SU-DHL-6 (cell line): ENCODE data around the gene CCL21.

Source experiments
- H2AFZ ChIP-seq: fragments of 200-600 bp; sonication (generic); 2 replicates; pipeline ENCODE4 v1.6.1; 2014; ENCODE audit warnings: low read depth, mild to moderate bottlenecking, moderate library complexity, mixed read lengths, antibody characterized with exemption, low read length; ENCODE audit not compliant: severe bottlenecking
- H3F3A ChIP-seq: fragments of 200-600 bp; shearing (Covaris generic); 2 replicates; pipeline ENCODE4 v1.6.0; 2016; ENCODE audit warnings: antibody characterized with exemption, mild to moderate bottlenecking; ENCODE audit not compliant: insufficient read depth
- H3K27ac ChIP-seq: fragments of 200-600 bp; sonication (generic); 2 replicates; pipeline ENCODE4 v1.5.1; 2016; ENCODE audit warnings: low read depth, mild to moderate bottlenecking, low read length, moderate library complexity, mixed read lengths
- H3K27me3 ChIP-seq: fragments of 200-600 bp; sonication (generic), shearing (Covaris generic); 2 replicates; pipeline ENCODE4 v1.6.0; 2014; ENCODE audit warnings: mild to moderate bottlenecking, low read length
- H3K36me3 ChIP-seq: fragments of 200-600 bp; sonication (generic); 2 replicates; pipeline ENCODE4 v1.6.1; 2014; ENCODE audit warnings: mild to moderate bottlenecking, low read length, mixed read lengths
- H3K4me2 ChIP-seq: fragments of 300-600, 200-600 bp; shearing (Covaris generic), sonication (generic); 2 replicates; pipeline ENCODE4 v1.6.0; 2014; ENCODE audit warnings: low read length, low read depth, mild to moderate bottlenecking; ENCODE audit not compliant: poor library complexity, severe bottlenecking
- H3K4me3 ChIP-seq: fragments of 200-600 bp; sonication (generic); 2 replicates; pipeline ENCODE4 v1.5.1; 2014; ENCODE audit warnings: antibody characterized with exemption, low read length, mild to moderate bottlenecking, mixed read lengths; ENCODE audit not compliant: insufficient read depth, poor library complexity, severe bottlenecking
- H3K79me2 ChIP-seq: fragments of 200-600 bp; sonication (generic); 2 replicates; pipeline ENCODE4 v1.6.1; 2014; ENCODE audit warnings: mild to moderate bottlenecking, low read length, moderate library complexity; ENCODE audit not compliant: insufficient read depth
- H3K9ac ChIP-seq: fragments of 200-600 bp; sonication (generic); 2 replicates; pipeline ENCODE4 v1.7.0; 2014; ENCODE audit warnings: mild to moderate bottlenecking, low read length
- H3K9me2 ChIP-seq: fragments of 200-600 bp; sonication (generic); replicated peaks from 2 replicates; pipeline ENCODE4 v1.6.1; 2014; ENCODE audit warnings: low read length; ENCODE audit not compliant: insufficient read depth
- H3K9me3 ChIP-seq: fragments of 200-600 bp; sonication (generic); 2 replicates; pipeline ENCODE4 v1.6.1; 2014; ENCODE audit warnings: low read length, mixed read lengths; ENCODE audit not compliant: insufficient read depth
- H4K20me1 ChIP-seq: fragments of 200-600 bp; sonication (generic); 2 replicates; pipeline ENCODE4 v1.6.1; 2014; ENCODE audit warnings: low read depth, mild to moderate bottlenecking, antibody characterized with exemption, low read length, moderate library complexity, mixed read lengths
- CTCF ChIP-seq: fragments of 200-600 bp; sonication (generic); IDR thresholded peaks from one replicate; pipeline ENCODE4 v1.5.1; 2017; ENCODE audit warnings: antibody characterized with exemption, mild to moderate bottlenecking, low read length, moderate library complexity; ENCODE audit not compliant: insufficient read depth, poor library complexity, severe bottlenecking
- EZH2phosphoT487 ChIP-seq: fragments of 200-600 bp; sonication (generic), shearing (Covaris generic); conservative IDR thresholded peaks from 2 replicates; pipeline ENCODE4 v1.6.1; 2018; ENCODE audit warnings: mild to moderate bottlenecking, antibody characterized with exemption, low read length, moderate library complexity, mixed read lengths

The CCL21 gene

GRCh38 chr9:34737677-34738260 is 27.8 kb upstream of the CCL21 start:
- H3K9me3 ChIP-seq: no peaks in the 10 kb centered on the region
- no peaks in the 10 kb centered on the region for H3K36me3 ChIP-seq
- TF ChIP-seq EZH2phosphoT487: no peak
- TF ChIP-seq CTCF: no peak
- no peak overlapping the region for H2AFZ ChIP-seq
- H3K79me2 ChIP-seq: no peaks in the 10 kb centered on the region
- no peaks in the 10 kb centered on the region for H4K20me1 ChIP-seq
- H3K9me2 ChIP-seq: no peaks in the 10 kb centered on the region
- no peaks in the 10 kb centered on the region for H3F3A ChIP-seq
- H3K27ac ChIP-seq: no peak overlapping the region
- H3K4me2 ChIP-seq: no peak overlapping the region
- no peak overlapping the region for H3K4me3 ChIP-seq
- H3K27me3 ChIP-seq: peaks cover 3% of the 10 kb centered on the region; the same call in 1 of the 2 replicates
- H3K9ac ChIP-seq: no peak overlapping the region

GRCh38 chr9:34734720-34735119 is 24.8 kb upstream of the CCL21 start:
- Histone ChIP-seq H3K9ac (no peak overlapping the region), H3K79me2 (no peaks in the 10 kb centered on the region), H3K4me2 (no peak overlapping the region), H3K27ac (no peak overlapping the region), H4K20me1 (no peaks in the 10 kb centered on the region), H3F3A (no peaks in the 10 kb centered on the region), H3K36me3 (no peaks in the 10 kb centered on the region), H2AFZ (no peak overlapping the region), H3K4me3 (no peak overlapping the region), H3K9me3 (no peaks in the 10 kb centered on the region), H3K27me3 (peaks cover 3% of the 10 kb centered on the region; the same call in 1 of the 2 replicates), H3K9me2 (no peaks in the 10 kb centered on the region)
- TF ChIP-seq CTCF (no peak), EZH2phosphoT487 (no peak)

GRCh38 chr9:34732886-34733285 is 22.9 kb upstream of the CCL21 start:
- H3K79me2 ChIP-seq: no peaks in the 10 kb centered on the region
- no peaks in the 10 kb centered on the region for H3K36me3 ChIP-seq
- no peaks in the 10 kb centered on the region for H3K9me2 ChIP-seq
- no peaks in the 10 kb centered on the region for H3F3A ChIP-seq
- no peak overlapping the region for H3K4me2 ChIP-seq
- H4K20me1 ChIP-seq: no peaks in the 10 kb centered on the region
- no peak overlapping the region for H3K4me3 ChIP-seq
- no peaks in the 10 kb centered on the region for H3K9me3 ChIP-seq
- H2AFZ ChIP-seq: no peak overlapping the region
- TF ChIP-seq EZH2phosphoT487 (no peak), CTCF (no peak)
- H3K9ac ChIP-seq: no peak overlapping the region
- peaks cover 3% of the 10 kb centered on the region; the same call in 1 of the 2 replicates for H3K27me3 ChIP-seq
- no peak overlapping the region for H3K27ac ChIP-seq
